Gastrocnemius medialis (tissue), 4 donors: ENCODE results near the gene CHAC1. TPM values are rescaled to one million over a fixed set of nuclear protein-coding genes. Genes with fewer than 3 reads are reported as not detected.

ENCODE experiments used
- ATAC-seq, 2 donors: fragments of 150-250 bp; one replicate each; pipeline ENCODE4 v1.9.1; 2016
- DNase-seq, 2 donors: peaks; one replicate each; pipeline ENCODE4 v3.0.0-alpha.2; 2019
- H3K27ac ChIP-seq, 4 donors: fragments of 200-600 bp; sonication (generic); 1 replicate in 1 of 4; 2 replicates in 3 of 4; pipeline ENCODE4 v1.5.1; 2016 to 2018; ENCODE audit warnings: mild to moderate bottlenecking in 2 of 4, moderate library complexity in 1 of 4
- H3K27me3 ChIP-seq, 3 donors: fragments of 200-600 bp; sonication (generic) in 2 of 3; 1 replicate in 1 of 3; 2 replicates in 2 of 3; pipeline versions ENCODE4 v1.5.1 to v1.6.0; 2016 to 2019; ENCODE audit warnings: mild to moderate bottlenecking in 1 of 3, moderate library complexity in 1 of 3
- H3K36me3 ChIP-seq, 2 donors: fragments of 200-600 bp; sonication (generic) in 1 of 2; one replicate each; pipeline ENCODE4 v1.5.1; 2017 to 2018
- H3K4me1 ChIP-seq, 2 donors: fragments of 200-600 bp; sonication (generic) in 1 of 2; one replicate each; pipeline ENCODE4 v1.5.1; 2016 to 2017; ENCODE audit warnings: mild to moderate bottlenecking in 2 of 2
- H3K4me3 ChIP-seq, 4 donors: fragments of 200-600 bp; sonication (generic) in 3 of 4; 1 replicate in 1 of 4; 2 replicates in 3 of 4; pipeline ENCODE4 v1.5.1; 2016 to 2019; ENCODE audit warnings: mild to moderate bottlenecking in 2 of 4
- H3K9me3 ChIP-seq, 3 donors: fragments of 200-600 bp; sonication (generic) in 2 of 3; 1 replicate in 1 of 3; 2 replicates in 2 of 3; pipeline ENCODE4 v1.5.1; 2016 to 2019
- POLR2A ChIP-seq, 2 donors: fragments of 450-650 bp; IDR thresholded peaks; one replicate each; pipeline ENCODE4 v1.6.1; 2017; ENCODE audit warnings: antibody characterized with exemption in 2 of 2, mild to moderate bottlenecking in 2 of 2, moderate library complexity in 2 of 2
- in situ Hi-C, 4 donors: fragments of 200-750 bp; cut with MboI; loops; one replicate each; pipeline versions ENCODE4 v1.15.0 to v1.8.0; 2017; ENCODE audit warnings: low sequenced_read_pairs in 4 of 4
- intact Hi-C: fragments of 100-400 bp; cut with DNase I; formaldehyde crosslinking; loops from one replicate; pipeline ENCODE4 v1.15.1; 2023; ENCODE audit warnings: low total_unique reads
- total RNA-seq, 4 donors: library from RNA; depleted of rRNA; stranded (reverse); fragments of >200 nt; gene quantifications; one replicate each; pipeline versions ENCODE4 v1.1.0 to v1.2.3, GENCODE V29; 2016
- TF ChIP-seq, protein P1 (sequence below), 5 experiments: fragments of 450-650 bp in 3 of 5; fragments of 200-600 bp in 2 of 5; sonication (generic) in 2 of 5; IDR thresholded peaks in 4 of 5; conservative IDR thresholded peaks in 1 of 5; 1 replicate in 4 of 5; 2 replicates in 1 of 5; pipeline ENCODE4 v1.5.1; 2016 to 2019; ENCODE audit warnings: antibody characterized with exemption in 5 of 5, mild to moderate bottlenecking in 3 of 5, moderate library complexity in 3 of 5

Gene CHAC1
- total RNA-seq, 4 donors from 2014 or later, result 93.4 to 320 (median 139) TPM

DNA sequence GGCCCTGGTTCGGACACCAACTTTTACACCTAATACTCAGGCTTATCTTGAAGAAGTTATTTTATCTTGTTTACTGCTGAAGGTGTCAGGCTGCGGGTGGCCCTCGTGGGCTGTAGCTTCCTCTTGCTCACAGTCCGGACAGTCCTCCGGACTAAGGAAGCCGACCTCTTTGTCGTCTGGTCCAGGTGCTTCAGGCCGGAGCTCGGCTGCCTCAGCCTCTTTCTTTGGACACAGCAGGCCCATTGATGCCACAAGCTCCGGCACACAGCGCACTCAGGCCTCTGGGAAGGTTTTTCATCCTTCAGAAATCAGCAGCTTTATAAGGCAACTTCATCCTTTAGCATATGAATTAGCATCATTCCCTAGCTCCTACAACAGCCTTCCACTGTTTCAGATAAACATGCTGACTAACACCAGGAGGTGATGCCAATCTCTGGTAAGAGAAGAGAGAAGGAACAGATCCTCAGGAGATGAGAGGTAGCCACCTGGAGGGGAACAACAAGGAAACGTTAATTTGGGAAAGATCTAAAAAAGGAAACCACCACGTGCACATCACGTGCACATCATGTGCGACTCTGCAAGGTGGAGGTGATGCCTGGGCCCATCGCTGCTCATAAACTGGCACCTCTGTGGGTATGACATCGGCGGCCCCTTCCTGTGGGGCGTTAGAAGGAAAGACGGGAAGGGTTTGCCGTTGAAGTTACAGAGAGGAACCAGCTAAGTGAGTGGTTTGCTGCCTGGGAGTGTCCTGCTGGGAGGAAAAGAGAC is 4.4 kb upstream of the CHAC1 start:
- in situ Hi-C loops (loop anchor here in 1 of 4 donors (10.0 kb wide), 1 partner anchor 66 kb away; no protein-coding TSS in a partner anchor), intact Hi-C loops (no loop called here)
- no peaks in the 10 kb centered on the region for H3K27me3 ChIP-seq
- H3K9me3 ChIP-seq, result no peaks in the 10 kb centered on the region
- DNase-seq (no peak), ATAC-seq (no peak)
- H3K4me1 ChIP-seq, result peaks cover 18 to 27% of the 10 kb centered on the region in 2 donors
- no peak overlapping the region for H3K4me3 ChIP-seq
- H3K27ac ChIP-seq, result peak overlapping the region; percentile 61 to 75 (median 73)
- H3K36me3 ChIP-seq, result no peaks in the 10 kb centered on the region
- TF ChIP-seq, protein P1, sequence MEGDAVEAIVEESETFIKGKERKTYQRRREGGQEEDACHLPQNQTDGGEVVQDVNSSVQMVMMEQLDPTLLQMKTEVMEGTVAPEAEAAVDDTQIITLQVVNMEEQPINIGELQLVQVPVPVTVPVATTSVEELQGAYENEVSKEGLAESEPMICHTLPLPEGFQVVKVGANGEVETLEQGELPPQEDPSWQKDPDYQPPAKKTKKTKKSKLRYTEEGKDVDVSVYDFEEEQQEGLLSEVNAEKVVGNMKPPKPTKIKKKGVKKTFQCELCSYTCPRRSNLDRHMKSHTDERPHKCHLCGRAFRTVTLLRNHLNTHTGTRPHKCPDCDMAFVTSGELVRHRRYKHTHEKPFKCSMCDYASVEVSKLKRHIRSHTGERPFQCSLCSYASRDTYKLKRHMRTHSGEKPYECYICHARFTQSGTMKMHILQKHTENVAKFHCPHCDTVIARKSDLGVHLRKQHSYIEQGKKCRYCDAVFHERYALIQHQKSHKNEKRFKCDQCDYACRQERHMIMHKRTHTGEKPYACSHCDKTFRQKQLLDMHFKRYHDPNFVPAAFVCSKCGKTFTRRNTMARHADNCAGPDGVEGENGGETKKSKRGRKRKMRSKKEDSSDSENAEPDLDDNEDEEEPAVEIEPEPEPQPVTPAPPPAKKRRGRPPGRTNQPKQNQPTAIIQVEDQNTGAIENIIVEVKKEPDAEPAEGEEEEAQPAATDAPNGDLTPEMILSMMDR (IDR thresholded peaks at IDR 0.05 in 4 of 5, conservative IDR thresholded peaks at IDR 0.05 in 1 of 5), result no peak
- no peak for TF ChIP-seq POLR2A (IDR thresholded peaks at IDR 0.05)

DNA sequence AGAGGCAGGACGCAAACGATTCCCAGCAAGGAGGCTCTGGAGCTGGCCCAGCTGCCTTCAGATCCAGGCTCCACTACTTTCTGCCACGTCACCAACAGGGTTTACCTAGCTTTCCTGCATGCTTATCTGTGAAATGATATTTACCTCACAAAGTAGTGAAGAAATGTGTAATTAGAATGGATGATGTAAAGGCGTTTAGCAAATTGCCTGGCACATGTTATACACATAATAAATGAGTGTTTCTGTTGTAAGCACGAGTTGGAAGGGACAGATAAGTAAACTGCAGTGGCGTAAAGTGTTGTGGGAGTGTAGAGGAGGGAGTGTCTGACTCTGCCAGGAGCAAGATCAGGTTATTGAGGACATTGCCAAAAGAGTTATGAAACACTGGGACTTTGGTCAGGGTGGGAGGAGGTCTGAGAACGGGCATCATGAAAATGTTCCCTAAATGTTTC is 3.5 kb upstream of the CHAC1 start:
- TF ChIP-seq, protein P1 (IDR thresholded peaks at IDR 0.05 in 4 of 5, conservative IDR thresholded peaks at IDR 0.05 in 1 of 5), result no peak
- Histone ChIP-seq H3K27me3 (no peaks in the 10 kb centered on the region), H3K9me3 (no peaks in the 10 kb centered on the region), H3K27ac (peak overlapping the region; percentile 61 to 75 (median 73)), H3K4me3 (no peak overlapping the region), H3K36me3 (peaks cover under 1 to 2% of the 10 kb centered on the region in 2 donors), H3K4me1 (peaks cover 26 to 27% of the 10 kb centered on the region in 2 donors)
- intact Hi-C loops, result loop anchor here (10.0 kb wide), 1 partner anchor 845 kb away; the partner anchor contains the start of gene BMF
- no peak for DNase-seq
- in situ Hi-C loops, result loop anchor here in 1 of 4 donors (10.0 kb wide), 1 partner anchor 65 kb away; no protein-coding TSS in a partner anchor
- peak; percentile 14 to 46 for ATAC-seq

DNA sequence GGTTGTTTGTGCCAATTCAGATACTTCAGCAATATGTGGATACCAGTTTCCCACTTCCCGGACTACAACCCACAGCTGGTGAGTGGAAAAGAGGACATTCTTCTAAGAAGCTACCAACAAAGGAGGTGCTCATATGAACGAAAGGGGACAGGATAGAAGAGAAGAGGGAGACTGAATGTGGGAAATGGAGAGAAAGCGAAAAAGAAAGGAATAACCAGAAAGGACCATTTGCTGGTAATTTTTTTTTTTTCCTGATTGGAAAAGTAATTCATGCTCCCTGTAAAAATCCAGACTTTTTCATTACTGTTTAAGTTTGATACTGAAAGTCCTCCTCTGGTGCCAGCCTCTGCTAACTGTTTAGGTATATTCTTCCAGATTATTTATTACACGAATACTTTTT is 1.5 kb upstream of the CHAC1 start:
- H3K4me1 ChIP-seq, result peaks cover 29 to 45% of the 10 kb centered on the region in 2 donors
- intact Hi-C loops, result loop anchor here (10.0 kb wide), 1 partner anchor 847 kb away; the partner anchor contains the start of gene BMF
- TF ChIP-seq, protein P1 (IDR thresholded peaks at IDR 0.05 in 4 of 5, conservative IDR thresholded peaks at IDR 0.05 in 1 of 5), result no peak
- TF ChIP-seq POLR2A (IDR thresholded peaks at IDR 0.05), result no peak
- no peaks in the 10 kb centered on the region for H3K27me3 ChIP-seq
- peaks cover 3 to 12% of the 10 kb centered on the region in 2 donors for H3K36me3 ChIP-seq
- ATAC-seq, result no peak
- H3K4me3 ChIP-seq, result no peak overlapping the region
- H3K27ac ChIP-seq, result peak overlapping the region in 1 of 4 donors; percentile 91
- DNase-seq, result no peak
- no peaks in the 10 kb centered on the region for H3K9me3 ChIP-seq
- in situ Hi-C loops, result no loop called here

DNA sequence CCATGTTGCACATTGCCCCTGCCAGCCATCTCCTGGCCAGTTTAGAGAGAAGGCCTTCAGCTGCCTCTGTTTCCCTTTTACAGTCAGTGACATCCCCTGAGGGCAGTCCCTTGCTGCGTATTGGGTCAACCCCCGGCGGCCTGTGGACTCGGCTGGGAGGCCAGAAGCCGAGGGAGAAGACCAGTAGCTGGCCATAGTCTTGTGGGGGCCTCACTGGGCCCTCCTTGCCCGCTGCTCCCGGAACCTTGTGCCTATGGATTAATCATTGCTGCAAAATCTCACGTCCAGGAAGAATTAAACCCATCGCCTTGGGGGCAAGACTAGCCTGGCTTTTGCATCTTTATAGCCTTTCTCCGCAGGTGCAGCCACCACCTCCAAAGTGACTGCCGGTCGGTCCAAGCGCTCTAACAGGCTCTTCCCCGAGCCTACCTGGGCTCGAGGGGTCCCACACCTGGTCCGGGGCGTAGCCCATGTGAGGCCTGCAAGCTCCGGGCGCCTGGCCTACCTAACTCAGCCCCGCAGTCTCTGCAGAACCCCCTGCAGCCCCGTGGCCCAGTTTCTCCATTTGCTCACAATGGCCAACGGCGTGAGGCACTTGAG is 870 bp upstream of the CHAC1 start:
- DNase-seq (no peak), ATAC-seq (no peak)
- H3K4me1 ChIP-seq, result peaks cover 35 to 52% of the 10 kb centered on the region in 2 donors
- no peaks in the 10 kb centered on the region for H3K9me3 ChIP-seq
- intact Hi-C loops (loop anchor here (10.0 kb wide), 1 partner anchor 848 kb away; the partner anchor contains the start of gene BMF), in situ Hi-C loops (no loop called here)
- peak overlapping the region; percentile 91 to 99 (median 96) for H3K27ac ChIP-seq
- peaks cover 3 to 12% of the 10 kb centered on the region in 2 donors for H3K36me3 ChIP-seq
- TF ChIP-seq, protein P1 (IDR thresholded peaks at IDR 0.05 in 4 of 5, conservative IDR thresholded peaks at IDR 0.05 in 1 of 5), result no peak
- no peak for TF ChIP-seq POLR2A (IDR thresholded peaks at IDR 0.05)
- no peaks in the 10 kb centered on the region for H3K27me3 ChIP-seq
- peak overlapping the region; percentile 76 to 96 (median 87) for H3K4me3 ChIP-seq
